Stimulated activated CD8-positive, alpha-beta memory T cell treated with anti-CD3 and anti-CD28 coated beads, Interleukin-4, amount 100 ng/mL, for 1 hour (primary cell): ENCODE data around the gene PRKCA.

Experiments used
- DNase-seq, 2 donors: peaks; one replicate each; pipeline ENCODE4 v3.0.0-alpha.2; 2020; ENCODE audit warnings: low read depth in 2 of 2, low spot score in 1 of 2

The PRKCA gene

DNA sequence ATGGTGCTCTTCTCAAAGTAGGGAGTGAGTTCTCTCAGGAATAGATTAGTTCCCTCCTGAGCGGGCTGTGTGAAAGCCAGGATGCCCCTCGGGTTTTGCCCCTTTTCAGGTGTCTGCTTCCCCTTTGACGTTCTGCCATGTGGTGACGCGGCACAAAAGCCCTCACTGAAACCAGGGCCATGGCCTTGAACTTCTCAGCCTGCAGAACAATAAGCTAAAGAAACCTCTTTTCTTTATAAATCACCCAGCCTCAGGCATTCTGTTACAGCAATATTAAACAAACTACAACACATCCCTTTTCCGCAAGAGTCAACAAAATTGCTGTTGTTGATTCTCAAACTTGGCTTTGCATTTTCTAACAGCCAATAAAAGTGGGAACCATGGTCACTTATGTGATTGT, 517.1 kb downstream of the PRKCA start:
- no peak for DNase-seq

DNA sequence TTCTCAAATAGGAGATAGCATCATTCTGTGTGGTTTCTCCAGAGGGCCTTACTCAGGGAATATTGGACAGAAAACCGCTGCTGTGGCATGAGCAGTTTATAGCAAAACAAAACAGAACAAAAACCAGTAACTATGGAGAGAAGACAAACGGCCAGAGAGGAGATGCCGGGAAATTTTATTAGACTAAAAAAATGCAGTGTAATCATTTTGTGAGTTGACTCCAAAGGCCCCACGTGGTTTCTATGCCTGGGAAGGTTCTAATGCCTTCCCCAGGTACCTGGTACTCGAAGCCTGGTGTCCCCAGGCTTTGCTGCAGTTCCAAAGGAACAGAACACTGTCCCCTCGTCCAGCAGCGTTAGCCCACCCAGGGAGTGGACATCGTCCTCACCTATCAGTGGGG, 519.6 kb downstream of the PRKCA start:
- DNase-seq, result no peak

DNA sequence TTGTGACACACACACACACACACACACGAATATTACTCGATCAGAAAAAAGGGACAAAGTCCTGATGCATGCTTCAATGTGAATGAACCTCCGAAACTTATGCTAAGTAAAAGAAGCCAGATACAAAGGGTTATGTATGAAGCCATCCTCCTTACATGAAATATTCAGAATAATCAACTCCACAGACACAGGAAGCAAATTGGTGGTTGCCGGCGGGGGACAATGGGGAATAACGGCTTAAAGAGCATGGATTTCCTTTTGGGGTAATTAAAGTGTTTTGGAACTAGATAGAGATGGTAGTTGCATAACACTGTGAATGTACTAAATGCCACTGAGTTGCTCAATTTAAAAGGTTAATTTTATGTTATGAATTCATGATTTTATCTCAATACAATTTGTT, 524.4 kb downstream of the PRKCA start:
- DNase-seq, result no peak

DNA sequence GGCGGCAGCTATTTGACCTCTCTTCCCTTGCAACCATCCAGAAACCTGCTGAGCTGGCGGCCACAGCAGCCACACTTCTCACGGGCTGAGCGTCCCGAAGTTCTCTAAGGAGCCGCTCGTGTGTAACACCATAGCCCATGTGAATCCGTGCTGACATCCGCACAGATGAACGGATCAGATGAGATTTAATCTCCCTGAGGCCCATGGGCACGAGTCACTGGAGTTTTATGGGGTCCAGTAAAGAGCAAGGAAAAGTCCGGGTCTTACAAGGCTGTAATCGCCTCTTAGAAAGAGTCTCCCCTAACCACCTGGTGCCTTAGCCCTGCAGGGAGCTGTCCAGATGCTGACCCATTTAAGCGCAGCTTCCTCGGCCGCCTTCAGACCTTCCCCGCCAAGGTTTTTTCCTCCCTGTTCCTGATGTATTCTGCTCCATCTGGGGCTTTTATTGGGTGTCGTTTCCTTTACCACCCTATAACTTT, 527.0 kb downstream of the PRKCA start:
- no peak for DNase-seq

DNA sequence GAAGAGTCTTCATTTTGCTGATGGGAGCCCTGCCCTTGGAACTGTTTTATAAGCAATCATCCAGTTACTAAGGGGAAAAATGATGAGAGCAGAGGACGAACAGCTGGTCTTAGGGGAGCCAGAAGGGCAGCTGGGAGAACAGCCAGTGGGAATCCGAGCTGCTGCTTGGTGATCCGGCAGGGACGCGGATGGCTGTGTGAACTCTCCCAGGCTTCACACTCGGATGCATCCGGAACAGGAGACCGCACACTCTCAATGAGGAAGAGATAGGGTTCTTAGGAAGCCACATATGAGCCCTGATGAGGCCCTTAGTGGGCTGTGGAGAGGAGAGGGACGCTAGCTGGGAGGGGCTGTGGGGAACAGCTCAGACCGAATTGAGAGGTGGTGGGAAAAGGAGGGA, 527.5 kb downstream of the PRKCA start:
- no peak for DNase-seq

DNA sequence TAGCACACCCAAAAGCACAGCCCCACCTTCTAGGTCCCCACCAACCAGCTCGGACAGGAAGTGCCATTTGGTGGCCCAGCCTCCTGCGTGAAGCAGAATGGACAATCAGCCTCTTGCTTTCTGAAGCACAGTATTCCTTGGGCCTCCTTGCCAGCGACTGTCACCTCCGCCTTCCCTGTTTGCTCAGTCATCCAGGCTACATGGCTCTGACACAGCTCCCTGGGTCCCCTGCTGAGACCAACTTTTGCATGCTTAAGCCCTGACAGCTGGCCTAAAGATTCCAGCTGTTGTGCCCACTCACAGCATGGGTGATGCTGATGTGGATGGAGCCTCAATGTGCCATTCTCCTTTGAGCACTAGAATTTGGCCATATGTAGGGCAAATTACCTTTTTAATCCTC, 528.0 kb downstream of the PRKCA start:
- DNase-seq, result no peak

DNA sequence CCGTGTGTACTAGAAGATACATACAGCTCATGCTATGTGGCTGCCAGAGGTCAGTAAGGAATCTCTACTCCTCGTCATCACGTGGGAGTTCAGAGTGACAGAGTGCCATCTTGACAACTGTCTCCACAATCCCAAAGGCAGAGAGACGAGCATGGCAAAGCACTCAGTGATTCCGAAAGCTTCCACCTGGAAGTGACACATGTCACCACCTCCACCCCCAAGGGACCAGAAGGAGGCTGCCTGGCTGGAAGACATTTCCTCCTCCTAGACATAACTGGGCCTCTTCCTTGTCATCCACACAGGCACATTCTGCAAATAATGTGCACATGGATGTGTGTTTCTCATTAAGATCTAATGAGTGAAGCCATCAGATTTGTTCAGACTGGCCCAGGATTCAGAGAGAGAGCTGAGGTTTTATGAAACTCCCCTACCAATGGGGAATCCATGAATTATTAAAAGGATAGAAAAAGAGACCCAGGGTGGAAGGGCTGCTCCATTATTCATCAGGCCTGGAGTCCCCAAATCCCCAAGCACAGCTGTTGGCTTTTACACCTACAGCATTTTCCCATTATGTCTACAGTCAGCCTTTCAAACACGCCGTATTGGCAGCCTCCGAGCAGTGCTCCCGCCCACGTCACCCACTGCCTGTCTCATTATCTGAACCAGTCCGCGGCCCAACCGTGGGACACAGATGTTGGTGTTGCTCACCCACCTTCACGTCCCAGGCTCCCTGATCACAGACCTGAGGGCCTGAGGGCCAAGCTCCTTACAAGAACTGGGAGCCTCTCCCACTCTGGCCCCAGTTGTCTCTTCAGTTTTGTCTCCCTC, 529.2 kb downstream of the PRKCA start:
- DNase-seq, result no peak

DNA sequence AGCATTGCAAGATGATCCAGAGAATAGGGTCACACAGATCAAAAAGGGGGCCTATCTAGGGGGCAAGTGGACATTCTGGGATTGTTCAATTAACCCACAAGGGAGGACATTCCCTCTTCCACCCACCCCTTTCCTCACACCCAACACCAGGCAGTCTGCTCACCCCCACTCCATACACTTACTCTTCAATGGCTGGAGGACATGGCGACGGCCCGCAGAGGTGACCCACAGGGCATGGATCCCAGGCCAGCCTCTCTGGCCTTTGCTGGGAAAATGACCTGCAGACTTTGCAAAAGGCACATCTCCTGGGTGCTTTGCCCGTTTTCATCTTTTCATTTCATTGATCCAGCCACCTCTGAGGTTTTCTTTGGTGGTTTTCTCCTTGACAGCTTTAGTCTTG, 530.8 kb downstream of the PRKCA start:
- DNase-seq, result no peak

DNA sequence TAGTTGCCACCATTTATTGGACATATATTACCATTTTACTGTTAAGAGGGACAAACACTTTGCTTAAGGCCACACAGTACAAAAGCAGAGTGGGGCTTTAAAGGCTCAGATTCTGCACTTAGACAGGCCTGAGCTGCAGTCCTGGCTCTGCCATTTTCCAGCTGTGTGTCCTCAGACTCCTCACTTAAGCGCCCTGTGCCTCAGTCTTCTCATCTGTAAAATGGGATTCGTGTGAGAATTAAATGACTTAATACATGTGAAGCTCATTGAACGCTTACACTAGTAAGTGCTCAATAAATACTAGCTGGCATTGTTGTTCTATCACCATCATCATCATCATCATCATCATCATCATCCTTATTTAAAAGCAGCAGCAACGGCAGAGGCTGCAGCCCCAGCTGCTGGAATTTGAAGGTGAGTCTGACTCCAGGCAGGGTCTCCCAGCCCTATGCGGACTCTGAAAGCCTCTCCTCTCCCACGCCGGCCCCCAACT, 532.1 kb downstream of the PRKCA start:
- DNase-seq, result no peak

DNA sequence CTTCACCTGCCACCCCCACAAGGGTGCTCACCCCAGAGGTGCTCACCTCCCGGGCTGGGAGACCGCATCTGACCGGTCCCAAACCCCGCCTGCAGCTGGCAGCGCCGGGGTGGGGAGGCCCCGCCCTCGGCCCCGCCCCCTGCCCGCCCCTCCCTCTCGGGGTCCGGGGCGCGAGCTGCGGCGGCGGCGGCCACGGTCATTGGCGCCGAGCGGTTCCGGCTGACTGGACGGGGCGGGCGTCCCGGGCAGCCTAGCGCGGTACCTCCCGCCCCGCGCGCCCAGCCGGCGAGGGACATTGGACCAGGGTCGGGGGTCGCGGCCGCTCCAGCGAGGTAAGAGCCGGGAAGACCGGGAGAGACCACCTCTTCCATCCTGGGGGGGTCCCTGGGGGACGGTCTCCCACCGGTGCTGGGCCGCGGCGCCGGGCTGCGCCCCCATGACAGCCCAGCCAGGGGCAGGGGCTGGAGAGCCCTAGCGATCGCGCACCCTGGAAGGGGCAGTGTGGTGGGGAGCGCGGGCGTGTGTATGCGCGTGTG, 532.6 kb downstream of the PRKCA start, which contains the start of gene CACNG5:
Gene CACNG5 (plus strand): TSS at position 199 of the 536 bp plus-strand sequence. CDS start 42,216 bp downstream, outside the sequence.
- DNase-seq, result no peak

DNA sequence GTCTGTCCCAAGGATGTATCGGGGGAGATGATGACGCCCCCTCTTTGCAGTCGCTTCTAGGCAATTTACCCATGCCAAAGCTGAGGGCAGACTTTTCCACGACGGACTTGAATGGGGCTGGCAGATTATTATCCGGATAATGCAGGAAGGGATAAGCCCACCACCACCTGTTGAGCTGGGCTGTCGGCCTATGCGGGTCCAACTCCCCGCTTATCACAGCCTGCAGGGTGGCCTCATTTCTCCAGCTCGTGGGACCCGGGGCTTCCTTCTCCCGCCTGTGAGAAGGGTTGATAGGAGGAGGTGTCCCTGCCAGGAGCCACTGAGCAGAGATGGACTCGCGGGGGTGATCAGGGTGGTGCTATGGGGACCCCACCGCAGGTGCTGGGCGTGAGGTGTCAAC, 533.1 kb downstream of the PRKCA start:
- DNase-seq, result no peak

DNA sequence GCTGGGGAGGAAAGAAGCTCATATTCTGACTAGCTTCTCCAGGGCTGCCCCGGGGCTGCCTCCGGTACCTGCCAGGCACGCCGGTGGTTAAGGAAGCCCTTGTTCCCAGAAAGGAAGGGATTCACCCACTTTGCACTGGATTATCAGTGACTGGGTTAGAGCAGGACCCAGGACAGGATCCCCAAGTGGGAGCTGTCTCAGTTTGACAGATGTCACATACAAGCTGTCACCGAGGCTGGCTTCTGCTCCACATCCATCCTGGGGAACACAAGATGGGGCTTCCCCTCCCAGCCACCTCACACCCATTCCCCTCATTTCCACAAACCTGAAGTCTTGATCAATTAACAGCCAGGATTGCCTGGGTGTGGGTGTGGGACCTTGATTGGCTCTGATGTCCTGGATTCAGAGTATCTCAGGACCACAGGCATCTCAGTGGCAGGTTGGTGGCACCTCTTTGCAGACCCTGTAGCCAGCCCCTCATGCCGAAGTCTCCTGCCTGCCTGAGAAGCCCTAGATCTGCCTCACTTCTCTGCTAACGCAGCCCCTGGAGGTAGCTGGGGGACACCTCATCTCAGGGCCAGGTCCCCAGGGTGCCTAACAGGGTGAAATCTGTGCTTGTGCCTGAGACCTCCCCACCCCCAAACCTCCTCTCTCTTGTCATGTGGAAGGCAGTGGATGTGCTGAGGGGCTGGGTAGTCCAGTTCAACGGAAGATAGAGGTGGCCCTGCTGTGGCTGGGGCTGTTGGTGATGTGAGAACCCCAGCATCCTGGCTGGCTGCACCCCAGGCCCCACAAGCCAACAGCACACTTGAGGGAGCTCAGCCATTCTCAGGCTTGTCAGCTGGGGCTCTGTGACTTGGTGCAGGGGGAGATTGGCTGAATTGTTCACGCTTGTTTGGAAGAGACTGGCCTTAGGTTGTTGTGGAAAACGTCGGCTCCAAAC, 533.9 kb downstream of the PRKCA start:
- DNase-seq, result no peak

DNA sequence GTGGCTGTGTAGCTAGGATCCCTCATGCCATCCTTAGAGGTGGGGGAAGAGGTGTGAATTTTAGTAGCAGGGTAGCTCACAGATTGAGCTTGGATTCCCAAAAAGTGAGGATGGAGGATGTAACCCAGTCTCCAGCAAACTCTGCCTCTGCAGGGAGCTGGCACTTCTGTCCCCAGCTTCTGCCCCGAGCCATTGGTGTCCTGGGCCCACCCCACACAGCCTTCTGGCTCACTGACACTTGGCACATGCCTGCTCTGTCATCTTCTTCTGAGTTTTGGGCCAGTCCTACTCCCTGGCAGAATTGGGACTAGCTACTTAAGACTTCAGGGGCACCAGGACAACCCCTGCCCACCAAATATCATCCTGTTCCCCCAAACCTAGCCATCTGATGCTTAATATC, 534.8 kb downstream of the PRKCA start:
- DNase-seq, result no peak

DNA sequence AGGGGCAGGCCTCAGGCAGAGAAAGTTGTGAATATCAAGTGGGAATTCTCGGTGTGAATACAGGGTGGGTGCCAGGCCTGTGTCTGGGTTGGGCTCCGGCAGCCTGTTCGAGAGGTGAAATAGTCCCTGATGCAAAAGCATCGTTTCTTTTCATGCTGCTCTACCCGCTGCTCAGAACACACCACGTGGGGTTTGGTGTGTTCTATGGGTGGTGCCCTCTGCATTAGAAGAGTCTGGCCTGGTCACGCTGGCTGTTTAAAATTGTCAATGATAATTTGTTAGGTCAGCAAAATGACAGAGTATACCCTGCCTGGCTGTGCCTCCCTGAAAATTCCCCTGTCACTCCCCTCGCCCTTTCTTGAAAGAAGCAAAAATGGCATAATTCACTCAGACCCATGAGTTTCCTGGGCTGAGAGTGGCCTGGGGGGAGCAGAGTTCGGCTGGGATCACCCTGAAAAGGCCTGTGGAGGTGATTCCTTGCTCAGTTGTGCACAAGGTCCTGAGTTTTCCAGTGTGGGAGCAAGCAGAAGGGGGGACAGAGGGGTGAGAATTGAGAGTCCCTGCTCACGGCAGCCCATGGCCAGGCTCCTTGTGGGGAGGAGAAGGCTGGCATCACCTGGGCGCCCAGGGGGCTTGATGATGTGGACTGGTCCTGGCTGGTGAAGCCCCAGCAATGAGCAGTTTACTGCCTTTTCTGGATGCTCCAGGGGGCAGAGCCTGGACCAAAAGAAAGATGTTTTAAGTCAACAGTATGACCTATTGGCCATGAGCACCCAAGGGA, 535.7 kb downstream of the PRKCA start:
- DNase-seq, result no peak

DNA sequence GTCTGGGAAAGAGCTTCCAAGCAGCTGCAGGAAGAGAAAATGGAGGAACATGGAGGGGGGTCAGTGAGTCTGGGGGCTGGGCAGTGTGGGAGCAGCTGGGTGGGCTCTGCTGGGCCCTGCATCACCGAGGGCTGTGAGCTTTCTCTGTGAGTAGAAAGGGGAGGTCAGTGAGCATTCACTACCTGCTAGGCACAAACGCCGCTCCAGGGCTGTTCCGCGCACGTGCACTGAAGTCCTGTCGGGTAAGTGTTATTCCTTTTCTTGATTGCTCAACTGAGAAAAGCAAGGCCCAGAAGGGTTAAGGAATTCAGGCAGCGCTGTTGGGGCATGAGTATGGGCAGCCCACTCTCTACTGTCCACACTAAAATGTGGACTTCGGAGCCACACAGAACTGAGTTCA, 537.2 kb downstream of the PRKCA start:
- no peak for DNase-seq

DNA sequence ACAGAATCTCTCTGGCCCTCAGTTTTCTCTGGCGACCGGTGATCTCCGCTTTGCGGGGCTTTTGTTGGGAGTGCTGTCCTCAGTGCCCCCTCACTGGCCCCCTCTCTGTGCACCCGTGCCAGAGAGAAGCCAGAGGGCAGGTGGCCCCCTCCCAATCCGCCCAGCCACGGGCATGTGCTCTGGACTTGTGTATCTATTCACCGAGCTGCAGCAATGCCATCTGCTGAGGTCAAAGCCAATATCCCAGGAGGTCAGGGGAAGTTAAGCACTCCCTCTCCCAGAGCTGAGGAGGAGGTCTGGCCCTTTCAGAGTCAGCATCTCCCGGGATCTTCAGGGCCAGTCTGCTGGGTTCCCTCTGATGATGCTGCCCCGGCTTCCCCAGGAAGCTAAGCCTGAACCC, 537.6 kb downstream of the PRKCA start:
- DNase-seq, result no peak

DNA sequence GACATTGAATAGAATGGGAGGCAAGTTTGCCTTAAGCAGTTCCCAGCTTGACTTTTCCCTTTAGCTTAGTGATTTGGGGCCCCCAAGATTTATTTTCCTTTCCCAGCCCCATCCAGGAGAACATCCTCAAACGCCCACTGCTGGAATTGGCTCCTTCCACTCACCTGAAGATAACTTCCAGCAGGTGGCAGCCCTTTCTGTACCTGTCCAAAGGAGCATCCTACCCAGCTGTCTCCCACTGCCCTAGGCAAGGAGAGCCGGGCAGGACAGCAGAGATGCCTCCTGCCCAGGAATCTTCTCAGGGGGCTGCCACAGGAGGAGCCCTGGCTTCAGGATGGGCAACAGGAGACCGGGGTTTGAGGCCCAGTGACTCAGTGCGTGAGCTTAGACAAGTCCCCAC, 538.9 kb downstream of the PRKCA start:
- DNase-seq, result no peak

DNA sequence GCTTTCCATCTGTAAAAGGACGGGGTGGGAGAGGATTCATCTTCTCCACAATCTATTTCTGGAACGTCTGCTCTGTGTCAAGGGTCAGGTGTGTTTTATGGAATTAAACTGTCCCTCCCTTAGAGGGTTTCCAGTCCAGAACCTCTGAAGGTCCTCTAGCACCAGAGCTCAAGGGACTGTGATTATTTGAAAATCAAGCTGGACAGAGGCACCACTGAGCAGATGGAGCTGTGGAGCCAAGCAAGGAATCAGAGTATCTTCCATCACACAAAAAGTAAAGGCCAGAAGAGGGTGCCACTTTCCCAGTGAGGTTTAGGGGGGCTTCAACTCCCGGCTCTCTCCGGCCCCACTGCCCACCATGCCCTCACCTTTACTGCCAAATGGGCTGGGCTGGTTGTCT, 539.3 kb downstream of the PRKCA start:
- no peak for DNase-seq

DNA sequence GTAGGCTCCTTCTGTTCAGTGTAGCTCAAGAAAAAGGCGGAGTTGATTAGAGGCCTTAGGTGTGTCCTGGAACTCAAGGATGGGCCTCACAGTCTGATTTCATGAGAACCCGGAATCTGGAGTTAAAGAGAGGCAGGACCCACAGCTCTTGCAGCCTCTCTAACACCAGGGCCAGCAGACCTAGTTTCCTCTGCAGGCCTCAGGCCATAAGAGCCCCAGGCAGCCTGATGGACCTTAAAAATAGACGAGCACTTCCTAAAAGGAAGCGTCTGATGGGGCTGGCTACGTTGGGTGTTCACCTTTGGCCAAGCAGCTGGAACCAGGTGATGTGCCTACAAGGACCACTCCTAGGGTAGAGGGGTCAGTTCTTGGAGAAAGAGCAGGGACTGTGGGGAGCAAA, 540.1 kb downstream of the PRKCA start:
- DNase-seq, result no peak

DNA sequence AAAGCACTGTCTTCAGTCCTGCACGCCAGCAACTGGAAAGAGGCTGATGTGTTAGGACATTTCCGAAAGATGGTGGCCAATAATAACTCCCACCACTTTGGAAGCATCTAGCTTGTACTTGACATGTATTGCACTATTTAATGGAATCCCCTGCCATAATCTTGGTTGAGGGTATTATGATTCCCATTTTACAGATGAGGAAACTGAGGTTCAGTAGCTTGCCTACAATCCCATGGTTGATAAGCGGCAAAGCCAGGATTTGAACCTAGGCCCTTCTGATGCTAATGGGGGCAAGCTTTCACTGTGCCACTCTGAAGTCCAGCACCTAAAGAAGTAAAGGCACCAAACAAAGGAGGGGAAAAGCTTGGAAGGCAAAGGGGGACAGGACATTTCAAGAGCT, 540.5 kb downstream of the PRKCA start:
- no peak for DNase-seq

DNA sequence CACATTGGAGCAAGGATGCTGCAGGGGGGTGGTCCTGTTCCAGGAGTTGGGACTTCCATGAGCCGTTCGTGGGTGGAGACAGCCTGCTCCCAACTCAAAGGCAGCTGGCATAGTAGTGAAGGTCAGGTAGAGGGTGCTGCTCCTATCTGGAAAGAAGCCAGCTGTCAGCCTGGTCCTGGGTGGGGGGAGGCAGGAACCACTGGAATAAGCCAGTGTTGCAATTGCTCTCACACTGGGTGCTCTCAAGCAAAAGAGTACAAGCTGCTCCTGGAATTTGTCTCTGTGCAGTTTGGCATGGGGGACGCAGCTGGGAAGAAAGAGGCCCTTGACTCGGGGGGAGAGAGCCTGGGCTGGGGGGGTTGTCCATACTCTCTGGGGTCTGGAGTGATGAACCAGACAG, 541.2 kb downstream of the PRKCA start:
- DNase-seq, result no peak
